ENCODE measurements around the gene MACROD2.

DNA sequence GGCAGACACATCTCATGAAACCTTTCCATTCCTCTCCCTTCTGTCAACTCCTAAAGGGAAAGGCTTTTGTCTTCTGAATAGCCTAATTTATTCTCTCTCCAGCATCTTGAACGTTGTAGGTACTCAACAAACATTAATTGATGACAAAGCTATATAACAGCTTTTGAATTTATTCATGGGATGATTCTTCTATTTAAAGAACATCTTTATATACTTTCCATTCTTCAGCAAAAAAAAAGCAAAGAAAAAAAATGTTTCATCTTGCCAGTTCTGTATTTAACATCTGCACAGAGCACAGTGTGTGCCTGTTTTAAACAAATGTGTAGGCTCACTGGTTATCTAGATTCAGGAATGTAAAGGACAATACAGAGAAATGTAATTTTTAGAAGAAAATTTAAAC, 1929.2 kb downstream of the MACROD2 start:
- TF ChIP-seq, protein P1, sequence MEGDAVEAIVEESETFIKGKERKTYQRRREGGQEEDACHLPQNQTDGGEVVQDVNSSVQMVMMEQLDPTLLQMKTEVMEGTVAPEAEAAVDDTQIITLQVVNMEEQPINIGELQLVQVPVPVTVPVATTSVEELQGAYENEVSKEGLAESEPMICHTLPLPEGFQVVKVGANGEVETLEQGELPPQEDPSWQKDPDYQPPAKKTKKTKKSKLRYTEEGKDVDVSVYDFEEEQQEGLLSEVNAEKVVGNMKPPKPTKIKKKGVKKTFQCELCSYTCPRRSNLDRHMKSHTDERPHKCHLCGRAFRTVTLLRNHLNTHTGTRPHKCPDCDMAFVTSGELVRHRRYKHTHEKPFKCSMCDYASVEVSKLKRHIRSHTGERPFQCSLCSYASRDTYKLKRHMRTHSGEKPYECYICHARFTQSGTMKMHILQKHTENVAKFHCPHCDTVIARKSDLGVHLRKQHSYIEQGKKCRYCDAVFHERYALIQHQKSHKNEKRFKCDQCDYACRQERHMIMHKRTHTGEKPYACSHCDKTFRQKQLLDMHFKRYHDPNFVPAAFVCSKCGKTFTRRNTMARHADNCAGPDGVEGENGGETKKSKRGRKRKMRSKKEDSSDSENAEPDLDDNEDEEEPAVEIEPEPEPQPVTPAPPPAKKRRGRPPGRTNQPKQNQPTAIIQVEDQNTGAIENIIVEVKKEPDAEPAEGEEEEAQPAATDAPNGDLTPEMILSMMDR (IDR thresholded peaks at IDR 0.05; ENCODE audit: poor library complexity, severe bottlenecking): no peak
- TF ChIP-seq EZH2 (IDR thresholded peaks at IDR 0.05; ENCODE audit: borderline replicate concordance, insufficient read depth, low read length, poor library complexity, severe bottlenecking) (no peak), SMC3 (conservative IDR thresholded peaks at IDR 0.05; ENCODE audit: poor library complexity) (no peak), POLR2AphosphoS5 (IDR thresholded peaks at IDR 0.05) (no peak)
- TF ChIP-seq, protein P2, sequence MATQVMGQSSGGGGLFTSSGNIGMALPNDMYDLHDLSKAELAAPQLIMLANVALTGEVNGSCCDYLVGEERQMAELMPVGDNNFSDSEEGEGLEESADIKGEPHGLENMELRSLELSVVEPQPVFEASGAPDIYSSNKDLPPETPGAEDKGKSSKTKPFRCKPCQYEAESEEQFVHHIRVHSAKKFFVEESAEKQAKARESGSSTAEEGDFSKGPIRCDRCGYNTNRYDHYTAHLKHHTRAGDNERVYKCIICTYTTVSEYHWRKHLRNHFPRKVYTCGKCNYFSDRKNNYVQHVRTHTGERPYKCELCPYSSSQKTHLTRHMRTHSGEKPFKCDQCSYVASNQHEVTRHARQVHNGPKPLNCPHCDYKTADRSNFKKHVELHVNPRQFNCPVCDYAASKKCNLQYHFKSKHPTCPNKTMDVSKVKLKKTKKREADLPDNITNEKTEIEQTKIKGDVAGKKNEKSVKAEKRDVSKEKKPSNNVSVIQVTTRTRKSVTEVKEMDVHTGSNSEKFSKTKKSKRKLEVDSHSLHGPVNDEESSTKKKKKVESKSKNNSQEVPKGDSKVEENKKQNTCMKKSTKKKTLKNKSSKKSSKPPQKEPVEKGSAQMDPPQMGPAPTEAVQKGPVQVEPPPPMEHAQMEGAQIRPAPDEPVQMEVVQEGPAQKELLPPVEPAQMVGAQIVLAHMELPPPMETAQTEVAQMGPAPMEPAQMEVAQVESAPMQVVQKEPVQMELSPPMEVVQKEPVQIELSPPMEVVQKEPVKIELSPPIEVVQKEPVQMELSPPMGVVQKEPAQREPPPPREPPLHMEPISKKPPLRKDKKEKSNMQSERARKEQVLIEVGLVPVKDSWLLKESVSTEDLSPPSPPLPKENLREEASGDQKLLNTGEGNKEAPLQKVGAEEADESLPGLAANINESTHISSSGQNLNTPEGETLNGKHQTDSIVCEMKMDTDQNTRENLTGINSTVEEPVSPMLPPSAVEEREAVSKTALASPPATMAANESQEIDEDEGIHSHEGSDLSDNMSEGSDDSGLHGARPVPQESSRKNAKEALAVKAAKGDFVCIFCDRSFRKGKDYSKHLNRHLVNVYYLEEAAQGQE (IDR thresholded peaks at IDR 0.05; ENCODE audit: borderline replicate concordance): no peak
